NCI-H2029 (cell line): Measurements from ENCODE around the gene C2orf78.
A peak's percentile ranks its signal among the peaks of the same experiment; 100 is the strongest.
"Not testable (repeated sequence)": the region's sequence is repeated elsewhere in the genome, so short reads cannot be mapped to it uniquely, and the experiment has no call there.

ENCODE experiments used
- DNase-seq: peaks from one replicate; lab custom pipeline; 2025; lab: John Stamatoyannopoulos, UW

C2orf78 gene

DNA sequence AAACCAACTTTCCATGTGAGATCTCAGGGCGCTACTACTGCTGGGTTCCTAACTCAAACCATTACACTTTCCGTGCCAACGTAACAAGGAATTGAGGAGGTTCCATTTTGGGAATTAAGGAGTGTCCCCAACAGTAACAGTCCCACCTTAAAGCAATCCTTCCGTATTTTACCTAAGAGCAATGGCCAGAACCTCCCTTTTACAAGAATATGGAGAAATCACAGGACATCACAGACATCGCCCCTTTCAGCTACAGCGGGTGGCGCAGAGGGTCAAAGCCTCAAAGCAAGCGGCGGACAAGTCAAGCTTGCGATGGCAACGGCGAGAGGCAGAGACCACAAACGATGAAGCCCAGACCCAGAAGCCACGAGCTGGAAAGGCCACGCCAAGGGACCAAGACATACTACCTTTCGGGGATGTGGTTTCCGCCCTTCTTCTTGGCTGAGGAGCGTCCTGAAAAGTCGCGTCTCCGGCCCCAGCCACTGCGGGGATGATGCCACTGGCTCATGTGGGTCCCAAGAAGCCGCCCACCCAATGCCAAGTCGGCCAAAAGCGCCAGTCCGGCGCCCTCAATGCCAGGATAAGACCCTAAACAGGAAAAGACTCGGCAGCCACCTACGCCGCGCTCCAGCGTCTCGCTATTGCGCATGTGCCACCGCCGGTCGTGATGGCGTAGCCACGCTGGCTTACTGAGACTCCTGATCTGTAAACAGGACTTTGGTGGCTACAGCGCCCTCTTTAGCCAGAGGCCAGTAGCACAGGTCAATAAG lies 4.3 kb upstream of the C2orf78 start, which contains the start of gene DUSP11:
Gene DUSP11, minus strand, starts transcription at position 637 of the 770 bp plus-strand sequence. Its CDS starts 129 bp downstream, at position 508.
- DNase-seq, result peak; percentile 84

DNA sequence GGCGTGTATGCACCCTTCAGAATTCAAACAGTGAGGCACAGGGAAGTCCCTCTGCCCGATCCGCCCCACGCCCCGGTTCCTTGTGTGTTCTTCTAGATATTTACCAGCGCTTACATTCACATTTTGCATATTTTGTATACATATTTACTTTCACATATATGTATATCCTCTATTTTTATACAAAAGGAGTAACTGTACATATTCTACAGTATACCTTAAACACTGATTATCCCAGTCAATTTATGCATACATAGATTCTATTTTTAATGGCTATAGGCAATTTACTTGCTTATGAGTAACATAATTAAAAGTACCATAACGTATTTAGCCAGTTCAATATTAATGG lies 3.8 kb upstream of the C2orf78 start:
- no peak for DNase-seq

DNA sequence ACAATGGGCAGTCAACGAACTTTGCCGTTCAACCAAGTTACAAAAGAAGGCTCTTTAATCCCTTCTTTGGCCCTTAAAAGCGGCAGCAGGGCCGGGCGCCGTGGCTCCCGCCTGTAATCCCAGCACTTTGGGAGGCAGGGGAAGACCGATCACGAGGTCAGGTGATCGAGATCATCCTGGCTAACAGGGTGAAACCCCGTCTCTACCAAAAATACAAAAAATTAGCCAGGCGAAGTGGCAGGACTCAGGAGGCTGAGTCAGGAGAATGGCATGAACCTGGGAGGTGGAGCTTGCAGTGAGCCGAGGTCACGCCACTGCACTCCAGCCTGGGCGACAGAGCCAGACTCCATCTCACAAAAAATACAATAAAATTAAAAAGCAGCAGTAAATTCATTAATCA lies 581 bp upstream of the C2orf78 start:
- DNase-seq, result not testable (repeated sequence)

DNA sequence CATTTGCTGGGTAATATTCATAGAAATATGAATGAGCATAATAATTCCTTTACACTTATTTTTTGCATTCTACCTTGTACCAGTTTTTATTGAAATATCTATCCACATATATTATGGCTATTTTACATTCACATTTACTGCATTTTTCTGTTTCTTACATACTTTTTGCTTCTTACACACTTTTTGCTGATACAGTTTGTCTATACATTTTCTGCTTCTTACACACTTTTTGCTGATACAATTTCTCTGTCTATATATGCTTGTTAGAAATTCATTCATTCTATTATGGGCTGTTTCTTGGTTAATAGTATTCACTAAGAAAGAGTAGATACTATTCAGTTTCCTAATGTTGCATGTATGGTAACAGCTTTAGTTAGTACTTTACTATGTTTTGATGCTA lies 27.9 kb downstream of the C2orf78 start:
- no peak for DNase-seq

DNA sequence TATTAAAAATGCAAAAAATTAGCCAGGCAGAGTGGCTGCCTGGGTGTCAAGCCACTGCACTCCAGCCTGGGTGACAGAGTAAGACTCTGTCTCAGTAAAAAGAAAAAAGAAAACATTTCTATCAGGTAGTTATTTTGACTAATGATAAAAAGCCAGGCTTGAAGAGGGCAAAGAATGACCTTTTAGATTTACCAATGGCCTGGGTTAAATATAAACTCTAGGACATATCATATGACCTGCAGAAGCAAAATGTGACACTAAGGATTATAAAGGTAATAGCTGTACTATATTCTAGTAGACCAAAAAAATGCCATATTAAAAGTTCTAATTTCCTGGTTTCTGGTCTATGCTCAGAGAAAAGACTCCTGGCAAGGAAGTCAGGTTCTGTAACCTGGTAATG lies 28.7 kb downstream of the C2orf78 start:
- no peak for DNase-seq

DNA sequence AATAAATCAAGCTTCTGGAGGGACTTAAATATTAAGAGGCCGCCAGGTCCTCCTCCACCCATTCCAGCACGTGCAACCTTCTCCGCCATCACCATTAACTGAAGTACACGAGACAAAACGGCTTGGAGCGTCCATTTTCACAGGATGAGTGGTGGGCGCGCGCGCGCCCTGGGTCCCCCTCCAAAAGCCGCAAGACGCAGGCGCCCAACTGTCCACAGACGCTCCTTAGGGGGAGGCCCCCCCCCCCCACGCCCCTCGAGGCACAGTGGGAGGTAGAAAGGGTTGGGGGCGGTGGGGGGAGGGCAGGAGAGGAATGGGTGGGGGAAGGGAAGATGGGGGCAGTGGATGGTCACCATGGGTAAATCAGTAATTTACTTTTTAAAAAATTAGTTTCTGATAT lies 34.3 kb downstream of the C2orf78 start:
- DNase-seq, result no peak

DNA sequence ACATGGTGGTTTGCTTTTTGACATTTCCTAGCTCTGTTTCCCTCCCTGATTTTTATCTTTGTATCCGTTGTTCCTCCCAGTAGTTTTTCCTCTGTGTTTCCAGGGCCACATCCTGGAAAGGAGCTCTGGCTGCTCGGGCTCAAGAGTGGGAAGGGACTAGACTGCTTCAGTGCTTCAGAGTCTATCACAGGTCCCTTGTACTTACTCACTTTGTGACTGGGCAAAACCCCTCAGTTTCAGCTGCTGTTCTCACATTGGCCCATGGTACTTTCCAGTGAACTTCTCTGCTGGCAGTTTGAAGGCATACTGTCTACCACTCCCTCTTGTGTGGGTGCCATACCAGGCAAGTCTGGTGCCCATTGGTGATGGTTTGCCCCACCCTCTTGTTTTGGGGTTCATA lies 37.2 kb downstream of the C2orf78 start:
- DNase-seq, result no peak

DNA sequence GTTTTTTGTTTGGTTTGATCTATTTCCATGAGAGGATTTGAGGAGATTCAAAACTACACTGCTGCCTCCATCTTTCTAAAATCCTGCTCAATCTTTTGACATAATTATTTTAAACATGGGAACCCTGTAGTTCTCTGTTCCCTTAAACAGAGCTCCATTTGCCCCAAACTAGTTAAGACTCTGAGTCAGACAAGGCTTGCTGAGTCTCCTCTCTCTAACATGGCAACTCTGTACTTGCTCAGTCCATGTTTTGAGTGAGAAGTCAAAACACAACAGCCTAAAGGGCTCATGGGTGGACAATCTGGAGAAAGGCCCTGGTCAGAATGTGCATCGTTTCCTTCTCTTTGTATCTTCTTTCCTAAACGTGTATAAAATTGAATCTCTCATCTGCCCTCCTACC lies 37.7 kb downstream of the C2orf78 start:
- DNase-seq, result no peak

DNA sequence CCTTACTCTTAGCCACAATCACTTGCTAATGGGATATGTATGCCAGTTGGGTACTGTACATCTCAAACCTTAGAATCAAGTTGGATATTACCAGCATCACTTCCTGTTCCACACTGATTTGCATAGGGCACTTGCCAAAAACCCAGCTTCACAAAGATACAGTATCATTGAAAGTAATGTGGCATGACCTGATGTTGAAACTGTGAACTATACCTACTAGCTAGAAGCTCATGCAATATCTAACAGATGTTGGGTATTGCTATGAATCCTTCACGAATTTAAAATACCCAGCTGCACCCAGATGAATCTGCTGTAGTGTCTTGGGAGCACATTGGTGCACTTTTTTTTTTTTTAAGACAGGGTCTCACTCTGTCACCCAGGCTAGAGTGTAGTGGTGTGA lies 38.3 kb downstream of the C2orf78 start:
- no peak for DNase-seq

DNA sequence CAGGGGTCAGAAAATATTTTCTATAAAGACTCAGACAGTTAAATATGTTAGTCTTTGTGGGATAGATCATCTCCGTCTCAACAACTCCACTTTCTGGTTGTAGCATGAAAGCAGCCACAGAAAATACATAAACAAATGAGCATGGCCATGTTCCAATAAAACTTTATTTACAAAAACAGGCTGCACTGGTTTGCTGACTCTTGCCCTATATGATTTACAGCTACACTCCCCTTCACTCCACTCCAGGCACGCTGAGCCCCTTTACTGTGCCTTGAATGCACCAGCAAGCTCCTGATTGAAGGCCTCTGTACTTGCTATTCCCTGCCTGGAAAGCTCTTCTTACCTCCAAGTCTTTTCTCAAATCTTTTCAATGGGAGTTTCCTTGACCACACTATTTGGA lies 39.0 kb downstream of the C2orf78 start:
- no peak for DNase-seq

DNA sequence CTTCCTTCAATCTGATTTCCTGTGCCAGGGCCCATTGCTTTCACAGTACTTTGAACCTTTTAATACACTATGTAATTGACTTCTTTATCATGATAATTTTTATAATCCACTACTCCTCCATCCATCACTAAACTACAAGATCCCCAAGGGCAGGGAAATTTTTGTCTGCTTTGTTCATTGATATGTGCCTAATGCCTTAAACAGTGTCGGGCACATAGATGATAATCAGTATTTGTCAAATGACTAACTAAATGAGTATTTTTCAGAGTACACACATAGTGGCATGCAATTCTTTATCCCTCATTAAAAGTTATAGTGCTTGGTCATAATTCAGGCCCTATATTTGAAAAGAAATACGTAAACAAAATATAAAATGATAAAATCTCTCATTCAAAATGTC lies 39.4 kb downstream of the C2orf78 start:
- no peak for DNase-seq

DNA sequence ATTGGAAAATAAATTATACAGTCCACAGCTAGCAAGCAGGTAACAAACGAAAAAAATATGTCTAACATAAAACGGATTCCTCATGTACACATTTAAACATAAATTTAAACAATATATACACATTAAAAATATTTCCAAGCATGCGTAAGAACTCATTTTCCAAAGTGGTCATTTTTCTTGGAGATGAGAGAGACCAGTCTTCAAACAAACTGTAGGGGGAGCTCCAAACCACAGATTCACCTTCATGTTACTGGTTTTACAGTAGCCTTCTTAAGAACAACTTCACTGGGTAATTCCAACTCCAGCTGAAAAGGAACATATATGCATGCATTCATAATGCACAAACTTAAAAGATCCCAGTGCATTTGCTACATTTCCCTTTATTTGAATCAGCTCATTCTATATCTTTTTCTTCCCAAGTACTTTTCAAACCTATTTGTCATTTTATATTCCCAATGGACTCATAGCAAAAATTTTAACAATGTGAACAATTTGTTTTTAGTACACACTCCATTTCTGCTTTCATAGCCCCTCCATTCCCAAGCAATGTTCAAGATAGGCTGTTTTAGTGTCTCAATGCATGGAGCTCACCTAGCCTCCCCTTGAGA lies 40.0 kb downstream of the C2orf78 start:
- peak; percentile 55 for DNase-seq

DNA sequence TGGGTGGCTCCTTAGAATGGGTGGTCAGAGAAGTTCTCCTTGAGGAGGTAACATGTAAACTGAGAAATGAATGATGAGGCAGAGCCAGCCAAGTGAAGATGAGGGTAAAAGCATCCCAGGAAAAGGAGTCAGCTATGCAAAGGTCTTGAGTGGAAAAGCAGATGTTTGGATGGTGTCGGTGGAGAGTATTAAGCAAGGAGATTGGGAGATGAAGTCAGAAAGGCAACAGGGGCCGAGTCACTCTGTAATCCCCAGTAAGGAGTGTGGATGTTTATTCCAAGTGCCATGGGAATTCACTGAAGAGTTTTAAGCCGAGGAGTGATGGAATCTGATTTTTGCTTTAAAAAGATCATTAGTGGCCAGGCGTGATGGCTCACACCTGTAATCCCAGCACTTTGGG lies 41.4 kb downstream of the C2orf78 start:
- DNase-seq, result no peak

DNA sequence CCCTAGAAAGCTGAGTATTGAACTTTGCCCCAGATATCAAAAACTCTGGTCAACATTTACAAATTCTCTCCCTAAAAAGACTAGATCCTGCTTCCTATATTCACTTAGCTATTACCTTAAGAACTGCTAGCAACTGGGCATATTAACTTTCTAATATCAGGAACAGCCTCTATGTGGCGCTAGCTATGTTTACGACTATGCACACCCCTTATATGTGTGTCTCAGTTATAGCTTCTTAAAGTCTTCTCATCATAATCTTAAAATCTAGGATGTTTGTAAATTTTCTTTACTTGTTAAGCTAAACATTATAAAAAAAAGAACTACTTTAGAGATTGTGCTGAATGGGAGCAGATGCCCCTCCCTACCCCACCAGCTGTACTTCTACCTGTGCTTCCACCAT lies 43.0 kb downstream of the C2orf78 start:
- DNase-seq, result no peak

DNA sequence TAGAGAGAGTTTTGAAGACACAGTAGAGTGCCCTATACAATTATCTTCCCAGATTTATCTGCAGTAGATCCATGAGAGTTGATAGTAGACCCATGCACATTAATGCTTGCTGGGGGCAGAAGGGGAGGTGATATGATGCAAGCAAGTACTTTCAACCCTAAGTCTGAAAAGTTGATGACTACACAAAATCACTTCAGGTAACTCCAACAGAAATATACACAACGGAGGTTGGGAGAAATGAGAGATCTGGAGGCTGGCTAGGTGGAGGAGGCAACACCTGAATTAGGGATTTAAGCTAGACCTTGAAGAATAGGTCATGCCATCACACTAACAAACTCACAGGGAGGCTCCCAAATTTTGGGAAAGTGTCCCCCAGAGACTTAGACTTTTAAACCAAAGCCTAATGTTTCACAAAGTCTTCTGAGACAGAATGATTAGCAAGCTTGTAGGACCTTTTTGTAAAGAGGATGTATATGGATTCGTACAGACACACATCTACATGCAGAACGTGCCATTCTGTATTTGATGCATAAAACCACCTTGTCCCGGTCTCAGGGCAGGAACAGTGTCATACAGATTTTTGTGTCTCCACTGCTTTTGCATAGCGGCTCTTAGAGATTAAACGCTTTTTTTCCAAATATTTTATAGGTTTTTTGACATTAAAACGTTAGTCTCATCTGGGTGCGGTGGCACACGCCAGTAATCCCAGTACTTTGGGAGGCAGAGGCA lies 43.8 kb downstream of the C2orf78 start:
- DNase-seq, result no peak

DNA sequence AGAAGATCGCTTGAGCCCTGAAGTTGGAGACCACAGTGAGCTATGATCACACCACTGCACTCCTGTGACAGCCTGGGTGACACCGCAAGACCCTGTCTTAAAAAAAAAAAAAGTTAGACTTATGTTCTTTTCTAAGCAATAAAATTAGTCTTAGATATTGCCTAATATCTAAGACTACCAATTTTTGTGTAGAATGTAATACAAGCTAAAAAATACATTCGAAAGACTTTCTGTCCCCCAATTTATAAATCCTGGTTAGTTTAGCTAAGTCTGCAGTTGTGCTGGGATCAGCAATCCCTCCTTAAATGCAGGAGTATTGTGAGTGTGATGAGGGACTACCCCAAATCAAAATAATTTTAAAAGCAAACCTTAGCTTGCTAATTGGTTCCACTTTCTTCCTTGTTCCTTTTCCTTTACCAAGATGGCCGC lies 44.4 kb downstream of the C2orf78 start:
- no peak for DNase-seq

DNA sequence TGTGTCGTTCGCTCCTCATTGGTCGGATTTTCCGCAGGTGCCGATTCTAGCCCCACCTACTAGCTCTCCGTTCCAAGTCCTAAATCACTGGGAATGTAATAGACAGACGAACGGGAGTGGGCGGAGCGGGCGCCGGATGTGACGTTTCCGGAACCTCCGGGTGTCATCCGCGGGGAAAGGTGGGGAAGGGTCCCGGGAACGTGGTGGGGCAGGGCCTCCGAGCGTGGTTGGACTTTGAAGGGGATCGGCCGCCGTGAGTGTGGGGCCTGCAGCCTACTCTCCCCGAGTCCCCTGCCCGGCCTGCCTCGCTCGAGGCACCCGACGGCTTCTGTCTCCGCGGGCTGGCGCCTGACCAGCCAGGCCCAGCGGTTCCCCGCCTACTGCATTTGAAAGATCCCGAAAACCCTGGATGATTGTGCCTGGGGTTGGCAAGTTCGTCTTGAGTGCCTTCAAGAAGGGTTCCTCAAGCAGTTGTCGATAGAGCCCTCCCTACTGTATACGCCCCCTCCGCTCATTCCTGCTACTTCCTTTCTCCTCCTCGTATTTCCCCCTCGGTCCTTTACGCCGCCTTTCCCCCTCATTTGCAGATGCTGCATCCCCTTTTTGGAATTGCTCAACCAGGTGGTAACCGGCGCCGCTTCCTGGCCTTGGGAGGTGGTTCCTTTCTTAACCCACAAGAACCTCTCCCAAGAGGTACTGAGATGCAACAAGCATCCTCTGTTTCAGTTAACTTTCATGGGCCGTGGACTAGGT lies 45.0 kb downstream of the C2orf78 start, which contains the start of gene STAMBP:
Gene STAMBP, plus strand, starts transcription at position 144 of the 753 bp plus-strand sequence. CDS start 1,896 bp downstream, outside the sequence.
- DNase-seq, result peak; percentile 96

DNA sequence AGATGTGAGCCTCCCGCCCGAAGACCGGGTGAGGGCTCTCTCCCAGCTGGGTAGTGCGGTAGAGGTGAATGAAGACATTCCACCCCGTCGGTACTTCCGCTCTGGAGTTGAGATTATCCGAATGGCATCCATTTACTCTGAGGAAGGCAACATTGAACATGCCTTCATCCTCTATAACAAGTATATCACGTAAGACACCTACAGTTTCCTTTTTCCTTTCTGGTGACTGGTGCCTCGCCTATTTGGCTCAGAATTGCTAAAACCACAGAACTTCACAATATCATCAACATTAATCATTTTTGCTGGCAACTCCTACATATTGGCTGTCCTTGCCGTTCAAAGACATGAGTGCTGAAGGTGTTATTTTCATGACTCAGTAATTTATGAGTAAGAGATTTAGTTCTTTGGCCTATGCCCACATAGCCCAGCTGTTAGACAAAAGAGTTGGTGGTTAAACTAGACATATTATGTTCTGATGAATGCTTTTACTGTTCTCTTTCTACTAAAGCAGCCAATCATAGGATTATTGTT lies 47.0 kb downstream of the C2orf78 start:
- DNase-seq, result no peak

DNA sequence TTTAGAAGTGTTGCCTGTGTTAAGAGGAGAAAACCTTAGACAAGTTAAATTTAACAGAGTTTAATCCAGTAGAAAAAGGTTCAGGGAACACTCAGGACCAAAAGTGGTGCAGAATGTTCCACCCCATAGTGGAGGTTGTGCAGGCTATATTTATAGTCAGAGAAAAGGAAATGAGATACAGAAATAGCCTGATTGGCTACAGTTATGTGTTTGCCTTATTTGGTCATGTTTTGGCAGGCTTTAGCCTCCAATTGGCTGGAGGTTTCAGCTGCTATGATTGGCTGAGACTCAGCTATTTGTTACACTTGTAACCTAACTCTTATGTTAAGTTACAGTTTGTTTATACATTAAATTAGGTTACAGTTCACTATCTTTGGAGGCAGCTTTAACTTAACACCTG lies 48.9 kb downstream of the C2orf78 start:
- DNase-seq, result peak; percentile 22

DNA sequence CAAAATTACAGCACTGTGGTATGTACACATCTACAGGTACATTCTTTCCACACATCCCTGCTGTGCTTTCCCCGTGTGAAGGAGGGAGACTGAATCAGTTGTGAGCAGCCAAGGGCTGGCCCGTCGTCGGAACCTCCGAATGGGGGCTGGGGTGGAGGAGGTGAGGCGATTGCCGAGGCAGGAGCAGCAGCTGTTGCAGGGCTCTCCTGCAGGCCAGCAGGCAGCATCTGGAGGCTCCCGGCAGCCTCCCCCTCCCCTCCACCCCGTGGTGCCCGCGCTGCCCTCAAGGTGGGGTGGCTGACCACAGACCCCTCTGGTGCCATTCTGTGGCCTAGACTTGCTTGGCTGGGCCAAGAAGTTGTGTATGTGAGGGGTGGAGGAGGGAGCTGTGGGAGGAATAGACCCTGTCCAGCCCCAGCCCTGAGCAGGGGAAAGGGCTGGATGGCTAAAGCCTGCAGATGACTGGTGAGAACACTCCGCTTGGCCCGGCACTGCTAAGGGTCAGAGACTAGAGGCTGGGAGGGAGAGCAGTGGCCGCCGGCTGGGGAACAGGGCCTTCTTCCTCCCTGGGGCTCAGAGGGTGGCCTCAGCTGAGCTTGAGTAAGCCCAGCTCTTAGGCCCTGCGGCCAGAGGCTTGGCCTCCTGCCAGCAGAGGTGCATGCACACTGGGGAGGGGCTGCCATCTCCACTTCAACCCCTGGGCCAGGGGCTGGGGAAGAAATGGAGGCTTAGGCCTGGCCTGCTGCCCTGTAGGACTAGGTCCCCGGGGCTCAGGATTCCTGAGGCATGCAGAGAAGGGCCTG lies 52.4 kb downstream of the C2orf78 start:
- DNase-seq, result no peak
